Kidney capillary endothelial cell (primary cell): ENCODE results near the gene SHISAL1.
A peak's percentile ranks its signal among the peaks of the same experiment; 100 is the strongest.
"Not testable (repeated sequence)": the region's sequence is repeated elsewhere in the genome, so short reads cannot be mapped to it uniquely, and the experiment has no call there.

Experiments
- DNase-seq: peaks from one replicate; pipeline ENCODE4 v3.0.0-alpha.2; 2018; ENCODE audit warnings: low spot score

The SHISAL1 gene

DNA sequence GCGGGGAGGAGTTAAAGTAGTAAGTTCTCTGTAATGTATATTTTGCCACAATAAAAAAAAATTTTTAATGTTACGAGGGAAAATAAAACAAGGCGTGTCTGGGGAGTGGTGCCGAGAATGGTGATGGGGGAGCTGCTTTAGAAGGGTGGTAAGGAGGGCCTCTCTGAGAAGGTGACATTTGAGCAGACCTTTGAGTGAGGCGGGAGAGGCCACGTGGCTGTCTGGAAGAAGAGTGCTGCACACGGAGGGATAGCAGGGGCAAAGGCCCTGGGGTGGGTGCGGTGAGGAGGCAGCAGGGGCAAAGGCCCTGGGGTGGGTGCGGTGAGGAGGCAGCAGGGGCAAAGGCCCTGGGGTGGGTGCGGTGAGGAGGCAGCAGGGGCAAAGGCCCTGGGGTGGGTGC, 10.4 kb downstream of the SHISAL1 start:
- DNase-seq: not testable (repeated sequence)

DNA sequence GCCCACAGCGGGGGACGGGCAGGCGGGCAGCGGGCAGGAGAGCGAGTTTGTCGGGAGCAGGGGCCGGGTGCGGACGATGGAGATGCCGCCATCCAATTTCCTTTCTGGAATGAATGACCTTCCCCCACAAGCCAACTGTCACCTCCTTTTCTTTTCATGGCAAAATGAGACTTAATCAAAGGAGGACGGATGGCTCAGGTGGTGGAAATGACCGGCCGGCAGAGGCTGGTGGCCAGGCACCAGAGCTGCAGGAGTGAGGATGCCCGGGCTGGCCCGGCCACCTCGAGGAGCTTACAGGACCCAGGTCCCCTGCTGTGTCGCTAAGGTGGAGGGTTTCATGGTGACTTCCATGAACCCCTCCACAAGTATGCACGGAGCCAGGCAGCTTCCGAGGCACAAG, 11.7 kb downstream of the SHISAL1 start:
- no peak for DNase-seq

DNA sequence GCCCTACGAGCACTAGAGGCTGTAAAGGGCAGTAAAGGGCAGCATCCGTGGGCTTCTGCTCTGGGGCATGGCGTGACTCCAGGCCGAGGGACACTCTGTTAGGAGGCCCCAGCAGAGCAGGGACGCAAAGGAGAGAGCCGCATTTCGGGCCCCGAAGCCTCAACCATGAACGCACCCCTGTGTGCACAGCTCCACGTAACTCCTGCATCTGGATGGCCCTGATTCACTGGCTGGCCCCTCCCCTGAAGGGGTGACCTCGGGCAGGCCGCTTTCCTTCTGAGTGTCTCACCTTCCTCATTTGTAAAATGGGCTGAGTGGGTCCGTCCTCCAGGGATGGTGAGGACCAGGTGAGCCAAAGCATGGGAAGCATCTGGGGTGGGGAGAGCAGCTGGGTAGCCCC, 13.6 kb downstream of the SHISAL1 start:
- no peak for DNase-seq

DNA sequence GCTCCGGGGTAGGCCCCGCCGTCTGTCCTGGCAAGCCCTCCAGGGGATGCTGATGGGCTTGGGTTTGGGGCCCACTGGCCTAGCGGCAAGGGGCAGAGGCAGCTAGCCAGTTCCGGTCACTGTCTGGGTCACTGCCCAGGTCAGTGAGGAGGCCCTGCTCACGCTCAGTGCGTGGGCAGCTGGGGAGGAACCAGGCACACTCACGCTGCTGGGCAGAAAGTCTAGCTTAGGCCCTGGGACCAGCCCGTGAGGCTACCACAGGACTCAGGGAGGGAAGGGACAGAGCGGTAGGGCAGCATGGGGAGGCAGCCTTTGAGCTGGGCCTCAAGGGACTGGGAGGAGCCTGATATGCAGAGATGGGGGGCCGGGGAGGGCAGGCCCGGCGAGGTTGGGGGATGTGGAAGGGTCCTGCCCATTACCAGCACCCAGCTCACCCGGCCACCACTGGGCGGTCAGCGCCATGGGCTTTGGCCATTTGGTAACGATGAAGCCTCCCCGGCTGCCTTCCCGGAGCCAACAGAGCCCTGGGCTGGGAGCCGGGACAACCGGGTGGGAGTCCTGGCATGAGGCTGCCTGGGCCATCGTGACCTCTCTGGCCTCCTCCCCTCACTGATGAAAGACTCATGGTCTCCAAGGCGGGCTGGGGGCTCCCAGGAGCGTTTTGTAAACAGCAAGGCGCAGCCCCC, 14.2 kb downstream of the SHISAL1 start:
- no peak for DNase-seq

DNA sequence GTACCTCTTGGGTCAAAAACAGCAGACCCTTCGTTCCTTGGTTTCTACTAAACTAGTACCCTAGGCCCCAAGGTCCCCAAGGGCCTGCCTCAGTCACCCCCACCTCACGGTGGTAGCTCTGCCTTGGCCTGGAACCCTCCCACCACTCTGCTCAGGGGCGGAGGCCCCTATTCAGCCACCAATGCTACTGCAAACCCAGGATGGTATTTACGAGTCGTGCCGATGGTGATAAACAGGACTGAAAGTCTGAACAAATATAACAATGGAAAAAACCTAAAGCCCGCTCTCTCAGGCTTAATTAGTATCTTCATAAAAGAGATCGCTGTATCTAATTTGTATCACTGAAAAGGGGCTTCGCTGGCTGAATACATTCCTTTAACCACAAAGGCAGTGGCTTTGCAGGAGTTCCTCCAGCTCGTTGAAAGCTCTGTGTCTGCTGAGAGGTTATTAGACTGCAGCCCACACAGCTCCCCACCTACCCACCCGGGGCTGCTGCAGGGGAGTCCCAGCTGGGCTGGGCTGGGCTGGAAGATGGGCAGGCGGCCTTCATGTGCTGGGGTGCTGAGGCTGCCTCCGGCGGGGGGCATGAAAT, 15.2 kb downstream of the SHISAL1 start:
- no peak for DNase-seq

DNA sequence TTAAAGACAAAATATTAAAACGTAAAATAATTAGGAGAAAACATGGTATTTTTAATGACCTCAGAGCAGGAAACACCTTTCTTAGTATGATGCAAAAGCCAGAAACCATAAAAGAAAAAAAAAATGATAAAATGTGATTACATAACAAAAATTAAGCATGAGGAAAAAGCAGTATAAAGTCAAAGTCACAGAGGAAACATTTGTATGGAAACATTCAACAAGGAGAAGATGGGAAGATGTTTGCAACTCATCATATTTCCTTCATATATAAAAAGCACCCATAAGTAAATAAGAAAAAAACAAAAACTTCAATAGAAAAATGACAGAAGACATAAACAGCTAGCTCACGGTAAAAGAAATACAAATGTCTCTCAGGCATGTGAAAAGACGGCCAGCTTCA, 17.3 kb downstream of the SHISAL1 start:
- DNase-seq: no peak

DNA sequence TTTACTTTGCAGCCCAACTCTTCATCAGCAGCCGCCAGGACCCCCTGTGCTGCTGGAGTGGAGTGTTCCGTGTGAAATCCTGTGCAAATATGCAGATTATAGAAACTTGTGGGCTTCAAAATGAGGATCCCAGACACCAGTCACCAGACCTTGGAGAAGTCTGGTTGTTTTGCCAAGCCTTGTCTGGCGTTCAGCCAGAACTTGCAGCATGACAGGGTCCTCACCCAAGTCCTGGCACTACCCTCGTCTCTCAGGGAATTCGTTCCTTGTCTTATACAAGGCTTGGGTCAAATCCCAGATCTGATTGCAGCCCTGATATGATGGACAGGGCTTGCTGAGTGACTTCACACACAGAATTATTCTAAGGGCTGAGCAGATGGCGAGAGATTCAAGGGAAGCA, 18.9 kb downstream of the SHISAL1 start:
- DNase-seq: no peak

DNA sequence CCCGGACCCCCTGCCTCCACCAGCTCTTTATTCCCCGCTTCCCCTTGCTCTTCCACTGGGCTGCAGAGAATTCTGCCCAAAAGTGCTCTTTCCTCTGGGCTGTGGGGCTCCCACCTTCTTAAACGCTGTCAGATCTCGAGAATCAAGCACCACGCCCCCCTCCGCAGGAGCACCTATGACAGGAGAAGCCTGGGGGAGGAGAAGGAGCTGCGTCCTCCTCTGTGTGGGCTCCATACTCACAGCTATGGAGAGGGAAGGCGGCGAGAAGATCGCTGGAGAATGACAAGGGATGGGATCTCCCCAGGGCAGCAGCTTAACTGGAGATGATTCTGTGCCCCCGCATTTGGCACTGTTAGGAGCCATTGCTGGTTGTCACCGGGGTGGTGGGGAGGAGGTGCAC, 19.7 kb downstream of the SHISAL1 start:
- DNase-seq: no peak

DNA sequence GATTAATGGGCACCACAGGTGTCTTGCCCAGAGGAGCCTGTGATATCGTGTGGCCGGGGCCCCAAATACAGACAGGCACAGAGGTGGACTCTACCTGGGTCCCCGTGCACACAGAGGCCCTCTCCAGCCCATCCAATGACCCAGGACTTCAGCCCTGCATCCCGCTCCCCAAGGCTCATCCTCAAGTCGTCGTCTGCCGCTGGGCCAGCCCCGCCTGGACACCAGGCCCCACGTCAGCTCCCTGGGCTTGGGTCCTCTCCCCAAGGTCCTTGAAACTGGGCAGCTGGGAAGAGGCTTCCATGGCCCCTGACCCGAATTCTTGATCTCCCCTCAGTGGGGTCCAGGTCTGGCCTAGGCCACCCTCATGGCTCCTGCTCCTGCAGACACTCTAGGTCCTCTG, 20.2 kb downstream of the SHISAL1 start:
- no peak for DNase-seq

DNA sequence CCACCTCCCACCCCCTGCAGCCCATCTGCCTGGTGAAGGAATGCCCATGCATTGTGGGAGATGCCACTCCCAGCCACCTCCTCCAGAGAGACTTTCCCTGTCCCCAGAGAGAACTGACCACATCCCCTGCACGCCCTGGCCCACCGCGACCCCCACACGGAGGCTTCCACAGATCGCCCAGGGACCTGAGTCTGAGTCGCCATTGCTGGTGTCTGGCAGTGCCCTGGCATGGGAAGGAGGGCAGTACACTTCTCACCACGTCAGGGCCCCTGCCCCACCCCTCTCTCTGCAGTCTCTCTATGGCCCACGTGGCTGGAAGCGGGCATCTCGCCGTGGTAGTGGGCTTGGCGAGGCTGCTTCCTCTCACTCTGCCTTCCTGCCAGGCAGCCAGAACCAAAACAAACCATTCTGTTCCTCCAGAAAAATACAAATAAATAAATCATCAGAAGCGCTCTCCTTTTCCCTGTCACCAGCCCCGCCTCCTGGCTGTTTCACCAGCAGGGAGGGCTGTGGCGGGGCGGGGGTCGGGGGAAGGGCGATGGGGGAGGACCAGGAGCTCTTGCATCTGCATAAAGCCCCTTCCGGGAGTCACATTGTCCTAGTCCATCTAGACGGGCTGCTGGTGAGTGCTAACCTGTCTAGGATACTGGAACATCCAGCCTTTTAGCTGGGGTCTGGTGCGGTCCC, 20.9 kb downstream of the SHISAL1 start:
- DNase-seq: no peak

DNA sequence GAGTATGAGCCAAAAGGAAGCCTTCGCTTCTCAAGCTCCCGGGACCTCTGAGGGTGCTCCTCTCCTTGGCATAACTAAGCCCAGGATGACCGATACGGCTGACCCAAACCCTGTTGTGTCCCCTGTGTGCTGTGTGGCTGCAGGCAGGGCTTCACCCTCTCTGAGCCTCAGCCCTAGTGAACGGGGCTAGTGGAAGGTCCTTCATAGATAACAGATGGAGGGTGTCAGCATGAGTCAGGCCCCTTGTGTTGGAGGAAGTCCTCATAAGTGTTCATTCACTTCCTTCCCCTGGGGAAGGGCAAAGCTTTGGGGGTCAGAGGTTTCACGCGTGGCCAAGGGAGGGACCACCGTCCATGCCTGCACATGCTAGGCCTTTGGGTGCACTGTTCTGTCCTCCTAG, 21.5 kb downstream of the SHISAL1 start:
- peak; percentile 56 for DNase-seq

DNA sequence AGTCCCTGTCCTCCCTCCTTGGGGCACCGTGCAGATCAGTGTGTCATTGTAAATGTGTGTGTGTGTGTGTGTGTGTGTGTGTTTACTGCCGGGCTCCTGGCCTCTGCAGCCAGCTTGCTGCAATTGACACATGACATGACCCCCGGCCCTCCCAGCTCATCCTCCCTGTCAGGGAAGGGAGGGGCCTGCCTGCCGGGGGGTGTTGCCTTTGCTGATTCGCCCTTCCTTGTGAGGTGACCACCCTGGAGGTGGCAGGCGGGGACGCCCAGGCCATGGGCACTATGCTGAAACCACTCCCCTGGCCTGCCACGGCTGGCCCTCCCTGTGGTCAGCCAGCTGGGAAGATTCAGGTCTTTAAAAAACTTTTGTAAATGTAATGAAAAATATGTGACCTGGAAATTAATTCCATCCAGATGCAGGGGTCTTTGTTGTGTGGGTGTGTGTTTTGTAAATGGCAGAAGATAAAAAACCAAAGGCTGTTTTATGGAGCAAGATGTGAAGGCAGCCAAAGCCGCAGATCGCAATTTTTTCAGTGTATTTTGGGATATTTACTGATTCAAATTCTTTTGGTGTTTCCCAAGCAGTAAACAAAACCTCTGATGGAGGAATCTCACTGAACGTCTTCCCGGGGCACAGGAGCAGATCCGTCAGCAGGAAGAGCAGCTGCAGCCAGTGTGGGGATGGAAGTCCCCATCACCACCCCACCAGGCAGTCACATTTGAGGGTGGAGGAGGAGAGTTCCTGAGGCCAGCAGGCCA, 23.2 kb downstream of the SHISAL1 start:
- DNase-seq: no peak

DNA sequence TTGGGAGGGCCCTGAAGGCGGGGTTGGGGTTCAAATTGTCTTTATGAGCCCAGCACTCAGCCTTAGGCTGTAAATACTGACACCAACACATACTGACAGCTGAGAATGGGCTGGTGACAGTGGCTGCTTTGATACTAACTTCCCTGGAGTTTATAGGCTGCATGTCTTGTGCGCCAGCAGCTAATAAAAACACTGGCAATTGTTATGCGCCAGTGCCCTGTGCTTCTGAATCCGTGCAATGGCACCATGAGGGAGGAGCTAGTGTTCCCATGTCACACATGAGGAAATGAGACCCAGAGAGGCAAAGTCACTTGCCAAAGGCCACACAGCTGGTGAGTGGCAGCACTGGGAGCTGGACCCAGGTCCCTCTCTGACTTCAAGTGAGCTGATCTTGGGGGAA, 23.8 kb downstream of the SHISAL1 start:
- DNase-seq: no peak

DNA sequence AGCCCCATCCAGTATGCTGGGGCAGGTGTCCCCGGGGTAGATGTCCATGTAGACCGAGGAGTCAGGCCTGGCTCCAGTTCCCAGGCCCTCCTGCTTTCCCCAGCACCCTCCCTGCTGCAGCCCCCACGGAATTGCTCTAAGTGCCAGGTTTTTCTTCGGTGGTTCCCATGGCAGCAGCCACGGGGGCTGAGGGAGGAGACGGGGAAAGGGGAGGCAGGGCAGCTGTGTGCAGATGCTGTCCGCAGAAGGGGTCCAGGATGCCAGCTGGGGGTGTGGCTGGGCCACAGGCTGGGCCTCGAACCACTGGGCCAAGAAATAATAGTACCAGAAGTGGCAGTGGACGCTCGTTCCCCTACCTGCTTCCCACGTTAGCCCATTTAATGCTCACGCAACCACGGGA, 25.0 kb downstream of the SHISAL1 start:
- no peak for DNase-seq

DNA sequence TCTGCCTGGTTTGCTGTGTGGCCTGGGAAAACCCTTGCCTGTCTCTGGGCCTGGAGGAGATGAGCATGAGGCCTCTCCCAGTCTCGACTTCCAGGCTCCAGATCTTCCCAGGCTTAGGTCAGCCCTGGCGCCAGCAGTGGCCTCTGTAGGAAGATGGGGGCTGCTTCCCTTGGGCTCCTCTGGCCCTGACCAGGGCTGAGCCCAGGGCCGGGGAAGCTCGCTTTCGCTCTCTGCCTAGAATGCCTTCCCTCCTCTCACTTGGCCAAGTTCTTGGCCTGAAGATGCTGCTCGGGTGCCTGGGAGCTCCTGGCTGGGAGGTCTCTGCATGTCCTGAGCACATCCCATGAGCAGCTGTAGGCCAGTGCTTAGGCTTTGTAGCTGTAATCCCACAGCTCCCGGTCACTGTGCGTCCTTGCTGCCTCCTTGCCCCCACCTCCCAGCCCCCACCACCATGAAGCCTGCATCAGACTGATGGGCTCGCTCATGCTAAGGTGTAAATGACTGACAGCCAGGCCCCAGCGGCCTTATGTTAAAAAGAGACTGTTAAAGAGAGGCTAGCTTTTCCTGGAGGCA, 25.5 kb downstream of the SHISAL1 start:
- DNase-seq: no peak

DNA sequence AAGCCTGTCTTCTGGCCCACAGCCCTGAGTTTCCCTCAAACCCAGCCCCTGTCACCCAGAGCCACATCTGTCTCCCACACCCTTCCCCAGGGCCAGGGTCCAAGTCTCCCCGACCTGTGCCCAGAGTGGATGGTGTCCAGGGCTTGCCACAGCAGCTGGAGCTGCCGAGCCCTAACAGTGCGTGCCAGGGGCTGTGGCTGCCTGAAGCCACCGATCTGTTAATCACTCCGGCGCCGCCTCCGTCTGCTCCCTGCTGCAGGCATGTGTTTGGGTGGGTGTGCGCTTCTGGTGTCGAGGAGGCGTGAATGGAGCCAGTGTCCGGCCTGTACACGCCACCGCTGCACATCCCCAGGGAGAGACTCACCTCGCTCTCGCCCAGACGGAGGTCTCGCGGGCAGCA, 26.1 kb downstream of the SHISAL1 start:
- DNase-seq: no peak

DNA sequence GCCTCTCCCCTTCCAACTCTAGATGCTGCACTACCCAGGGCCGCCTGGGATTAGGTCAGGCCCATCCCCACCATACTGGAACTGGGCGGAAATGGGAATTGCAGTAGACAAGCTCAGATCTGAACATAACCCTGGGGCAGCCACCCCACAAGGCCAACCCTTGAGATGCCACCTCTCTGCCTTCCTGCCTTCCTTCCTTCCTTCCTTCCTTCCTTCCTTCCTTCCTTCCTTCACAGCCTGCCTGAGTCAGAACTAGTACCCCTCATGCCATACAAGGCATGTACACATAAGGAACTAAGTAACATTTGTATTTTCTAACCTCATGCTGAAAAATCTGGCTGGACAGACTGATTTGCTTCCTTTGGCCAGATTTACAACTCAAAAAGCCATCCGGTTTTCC, 28.0 kb downstream of the SHISAL1 start:
- DNase-seq: no peak

DNA sequence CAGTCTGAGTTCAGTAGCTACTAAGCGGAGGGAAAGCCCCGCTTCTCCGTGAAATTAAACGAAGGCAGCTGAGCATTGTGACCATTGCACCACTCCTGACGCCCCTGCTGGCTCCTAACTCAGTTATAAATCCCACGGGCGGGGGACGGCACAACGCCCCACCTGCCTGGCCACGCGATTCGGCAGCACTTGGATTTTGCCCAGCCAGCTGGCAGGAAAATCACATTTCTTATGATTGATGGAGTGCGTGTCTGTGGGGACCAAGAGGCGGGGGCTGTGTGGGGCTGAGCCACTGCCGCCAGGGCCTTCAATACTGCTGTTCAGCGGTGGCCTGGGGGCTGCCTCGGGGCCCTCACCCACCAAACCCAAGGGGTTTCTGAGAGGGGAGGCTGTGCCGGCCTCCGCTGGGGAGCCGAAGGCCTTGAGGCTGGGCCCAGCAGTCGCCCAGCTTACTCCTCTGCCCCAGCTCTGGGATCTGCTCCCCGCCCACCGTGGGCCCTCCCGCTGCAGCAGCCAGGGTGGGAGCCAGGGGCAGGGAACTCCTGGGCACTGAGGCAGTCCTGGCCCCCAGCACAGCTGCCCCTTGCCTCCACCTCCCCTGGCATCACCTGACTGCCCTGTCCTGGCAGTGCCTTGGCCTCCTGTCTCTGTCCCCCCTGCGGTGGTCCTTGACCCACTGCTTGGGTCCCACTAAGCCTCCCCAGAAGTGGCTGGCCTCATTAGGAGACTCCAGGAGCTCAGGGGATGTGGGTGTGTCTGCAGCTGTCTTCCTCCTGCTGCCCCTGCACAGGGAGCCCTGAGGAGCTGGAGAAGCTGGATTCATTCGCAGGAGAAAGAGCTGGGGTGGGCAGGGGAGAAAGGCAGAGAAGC, 30.7 kb downstream of the SHISAL1 start:
- DNase-seq: no peak

DNA sequence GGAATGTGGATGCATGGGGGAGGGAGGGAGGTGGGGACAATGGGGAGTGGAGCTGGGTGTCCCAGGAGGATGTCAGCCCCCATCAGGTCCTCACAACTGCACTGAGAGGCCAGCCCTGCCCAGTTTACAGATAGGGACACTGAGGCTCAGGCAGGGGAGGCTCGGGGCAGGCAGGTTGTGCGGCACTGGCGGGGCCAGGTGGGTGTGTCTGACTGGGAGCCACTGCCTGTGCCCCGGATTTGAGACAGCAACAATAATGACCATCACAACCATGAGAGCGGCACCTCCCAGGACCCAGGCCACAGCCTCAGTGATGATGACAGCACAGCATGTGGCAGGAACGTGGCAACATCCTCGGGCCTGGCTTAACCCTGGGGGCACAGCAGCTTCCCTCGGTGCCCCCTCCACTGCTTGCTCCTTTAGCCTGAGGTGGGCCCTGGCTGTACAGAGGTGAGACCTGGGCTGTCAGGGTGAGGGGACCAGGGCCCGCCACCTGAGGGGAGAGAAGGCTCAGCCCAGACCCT, 32.0 kb downstream of the SHISAL1 start:
- no peak for DNase-seq

DNA sequence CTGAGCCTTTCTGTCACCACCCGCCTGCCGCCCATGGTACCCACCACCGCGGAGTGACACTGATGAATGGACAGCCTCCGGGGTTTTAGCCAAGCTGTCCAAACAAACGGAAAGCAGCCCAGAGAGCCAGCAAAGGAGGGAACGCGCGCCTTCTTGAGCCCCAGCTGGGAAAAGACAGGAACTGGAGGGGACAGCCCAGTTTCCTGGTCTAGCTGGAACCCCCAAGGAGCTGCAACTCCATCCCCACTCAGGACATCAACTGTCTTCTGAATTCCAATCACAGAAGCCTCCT, 33.7 kb downstream of the SHISAL1 start:
- DNase-seq: no peak

DNA sequence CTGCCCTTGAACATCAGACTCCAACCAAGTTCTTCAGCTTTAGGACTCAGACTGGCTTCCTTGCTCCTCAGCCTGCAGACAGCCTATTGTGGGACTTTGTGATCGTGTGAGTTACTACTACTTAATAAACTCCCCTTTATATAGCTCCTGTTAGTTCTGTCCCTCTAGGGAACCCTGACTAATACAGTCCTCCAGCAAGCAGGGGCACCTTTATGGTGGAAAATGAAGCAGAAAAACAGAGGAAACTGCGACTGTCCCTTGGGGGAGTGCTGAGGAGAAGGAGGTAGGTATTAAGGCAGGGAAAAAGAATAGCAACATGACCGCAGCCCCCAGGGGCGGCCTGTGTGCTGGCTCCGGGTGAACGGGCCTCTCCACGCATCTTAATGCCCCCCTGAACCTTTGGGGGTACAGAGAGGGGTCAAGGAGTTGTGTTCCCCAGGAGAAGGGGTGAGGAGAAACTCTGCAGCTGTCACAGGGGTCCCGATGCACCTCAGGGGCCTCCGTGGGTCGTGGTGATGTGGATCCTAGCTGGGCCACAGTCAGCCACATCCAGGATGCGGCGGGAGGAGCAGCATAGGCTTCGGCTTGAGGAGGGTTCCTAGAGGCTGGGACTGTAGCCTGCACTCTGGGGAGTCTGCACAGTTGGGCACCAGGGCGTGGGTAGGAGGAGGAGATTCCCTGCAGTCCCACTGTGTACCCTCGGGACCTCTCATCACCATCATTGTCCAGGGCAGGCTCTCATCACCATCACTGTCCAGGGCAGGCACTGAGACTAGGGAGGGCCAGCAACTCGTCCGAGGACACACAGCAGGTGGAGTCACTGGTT, 34.3 kb downstream of the SHISAL1 start:
- DNase-seq: no peak
